Ishikawa (cell line): ENCODE data around the gene DYRK3.
A peak's percentile ranks its signal among the peaks of the same experiment; 100 is the strongest.

Experiments used
- CEBPB ChIP-seq: IDR thresholded peaks from 2 replicates; pipeline ENCODE4 v1.6.1; 2012
- CREB1 ChIP-seq: IDR thresholded peaks from 2 replicates; pipeline ENCODE4 v1.6.1; 2012; ENCODE audit warnings: low read depth
- EGR1 ChIP-seq: IDR thresholded peaks from 2 replicates; pipeline ENCODE4 v1.6.1; 2012
- EP300 ChIP-seq: IDR thresholded peaks from 2 replicates; pipeline ENCODE4 v1.6.1; 2012; ENCODE audit warnings: borderline replicate concordance
- FOXM1 ChIP-seq: IDR thresholded peaks from 2 replicates; pipeline ENCODE4 v1.6.1; 2012; ENCODE audit warnings: low read depth, borderline replicate concordance
- MAX ChIP-seq: IDR thresholded peaks from 2 replicates; pipeline ENCODE4 v1.6.1; 2012
- NFIC ChIP-seq: IDR thresholded peaks from 2 replicates; pipeline ENCODE4 v1.6.1; 2012
- RAD21 ChIP-seq: IDR thresholded peaks from 2 replicates; pipeline ENCODE4 v1.6.1; 2012; ENCODE audit warnings: low read depth
- REST ChIP-seq: IDR thresholded peaks from 2 replicates; pipeline ENCODE4 v1.6.1; 2012; ENCODE audit warnings: low read depth, mild to moderate bottlenecking
- TAF1 ChIP-seq: IDR thresholded peaks from 2 replicates; pipeline ENCODE4 v1.6.1; 2012; ENCODE audit warnings: low read depth, mild to moderate bottlenecking
- TCF12 ChIP-seq: IDR thresholded peaks from 2 replicates; pipeline ENCODE4 v1.6.1; 2012; ENCODE audit warnings: low read depth
- TEAD4 ChIP-seq: IDR thresholded peaks from 2 replicates; pipeline ENCODE4 v1.6.1; 2012
- YY1 ChIP-seq: IDR thresholded peaks from 2 replicates; pipeline ENCODE4 v1.6.1; 2012; ENCODE audit warnings: low read depth
- ZBTB7A ChIP-seq: IDR thresholded peaks from 2 replicates; pipeline ENCODE4 v1.6.1; 2012; ENCODE audit warnings: low read depth
- TF ChIP-seq, protein P1 (sequence below): IDR thresholded peaks from 2 replicates; pipeline ENCODE4 v1.6.1; 2012

Gene DYRK3

DNA sequence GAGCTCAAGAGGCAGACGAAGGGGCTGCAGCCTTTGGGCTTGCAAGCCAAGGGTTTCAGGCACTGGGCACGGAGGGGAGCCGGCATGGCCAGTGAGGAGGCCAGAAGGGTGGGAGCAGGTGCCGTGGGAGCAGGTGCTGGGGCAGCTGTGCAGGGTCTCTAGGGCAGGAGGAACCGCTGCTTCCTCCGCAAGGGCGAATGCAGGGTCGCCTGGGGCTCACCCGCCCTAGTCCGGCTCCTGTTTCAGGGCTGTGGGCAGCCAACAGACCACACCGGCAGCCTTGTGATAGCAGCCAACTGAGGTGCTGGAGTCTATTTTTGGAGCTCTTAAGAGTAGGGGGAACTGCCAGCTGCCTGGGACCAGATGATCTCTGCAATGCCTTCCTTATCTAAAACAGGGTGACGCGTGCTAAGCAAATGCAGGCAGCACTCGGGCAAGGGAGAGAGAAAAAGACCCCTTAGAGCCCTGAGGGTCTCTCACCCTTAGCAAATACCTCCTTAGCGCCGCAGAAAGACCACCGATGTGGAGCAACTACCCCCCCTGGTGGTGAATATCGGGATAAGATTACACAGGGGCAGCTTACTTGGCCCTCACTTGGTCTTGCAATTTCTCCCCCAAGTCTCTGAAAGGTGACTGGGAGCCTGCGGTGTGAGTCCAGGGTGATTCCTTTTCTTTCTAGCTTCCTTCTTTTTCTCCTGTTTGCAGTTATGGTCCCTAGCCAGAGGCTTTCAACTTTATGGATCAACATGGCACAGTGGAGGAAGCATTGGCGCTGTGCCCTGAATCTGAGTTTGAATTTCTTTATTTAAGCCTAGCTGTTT, 28.7 kb downstream of the DYRK3 start:
- no peak for TF ChIP-seq TEAD4
- peak; percentile 23 for TF ChIP-seq NFIC
- TF ChIP-seq RAD21: peak; percentile 80

- no peak for TF ChIP-seq REST
- no peak for TF ChIP-seq FOXM1
- no peak for TF ChIP-seq RAD21
- no peak for TF ChIP-seq ZBTB7A
- TF ChIP-seq CEBPB: no peak
- TF ChIP-seq MAX: no peak
- TF ChIP-seq, protein P1, sequence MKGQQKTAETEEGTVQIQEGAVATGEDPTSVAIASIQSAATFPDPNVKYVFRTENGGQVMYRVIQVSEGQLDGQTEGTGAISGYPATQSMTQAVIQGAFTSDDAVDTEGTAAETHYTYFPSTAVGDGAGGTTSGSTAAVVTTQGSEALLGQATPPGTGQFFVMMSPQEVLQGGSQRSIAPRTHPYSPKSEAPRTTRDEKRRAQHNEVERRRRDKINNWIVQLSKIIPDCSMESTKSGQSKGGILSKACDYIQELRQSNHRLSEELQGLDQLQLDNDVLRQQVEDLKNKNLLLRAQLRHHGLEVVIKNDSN: no peak
- TF ChIP-seq YY1: no peak
- TF ChIP-seq TEAD4: no peak
- TF ChIP-seq EGR1: no peak
- no peak for TF ChIP-seq EP300
- TF ChIP-seq NFIC: no peak; the same call in 1 of the 2 replicates
- no peak for TF ChIP-seq TAF1
- no peak for TF ChIP-seq CREB1
- TF ChIP-seq TCF12: no peak
Measured at GRCh38 chr1:206664740-206665139, 29.4 kb downstream of the DYRK3 start.

- no peak for TF ChIP-seq TCF12
- no peak for TF ChIP-seq ZBTB7A
- TF ChIP-seq FOXM1: no peak
- no peak for TF ChIP-seq TAF1
- no peak for TF ChIP-seq CREB1
- TF ChIP-seq TEAD4: no peak
- no peak for TF ChIP-seq REST
- TF ChIP-seq EGR1: no peak
- no peak for TF ChIP-seq RAD21
- no peak for TF ChIP-seq MAX
- TF ChIP-seq EP300: no peak
- TF ChIP-seq YY1: no peak
- TF ChIP-seq, protein P1: no peak
- TF ChIP-seq CEBPB: no peak
- no peak for TF ChIP-seq NFIC
Measured at GRCh38 chr1:206666031-206666561, 30.8 kb downstream of the DYRK3 start.

DNA sequence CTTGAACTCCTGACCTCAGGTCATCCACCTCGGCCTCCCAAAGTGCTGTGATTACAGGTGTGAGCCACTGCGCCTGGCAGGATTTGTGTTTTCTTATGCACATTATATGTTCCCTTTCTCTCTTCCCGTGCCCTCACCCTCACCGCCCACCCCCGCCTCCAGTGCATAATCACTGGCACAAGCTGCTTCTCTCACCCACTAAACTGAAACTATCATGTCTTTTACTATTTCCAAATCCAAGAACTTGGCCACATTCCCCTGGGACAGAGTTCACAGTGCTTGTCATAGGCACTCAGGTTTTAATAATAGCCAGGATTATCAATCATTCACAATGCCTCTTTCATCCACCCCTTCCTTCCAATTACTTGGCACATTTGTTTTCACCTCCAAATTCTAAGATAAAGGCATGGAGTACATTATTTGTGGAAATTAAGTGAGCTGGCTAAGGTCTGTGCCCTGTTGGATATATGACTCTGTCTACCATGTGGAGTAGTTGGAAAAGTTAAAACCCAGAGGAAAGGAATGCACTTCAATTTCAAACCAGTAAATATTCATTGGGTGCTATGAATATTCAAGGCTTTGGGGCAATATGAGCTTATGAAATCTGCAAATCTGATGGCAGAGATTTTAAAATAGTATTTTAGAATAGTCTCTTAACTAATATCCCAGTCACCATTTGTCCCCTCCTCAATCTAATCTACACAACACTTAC, 31.8 kb downstream of the DYRK3 start:
- no peak for TF ChIP-seq NFIC
- no peak for TF ChIP-seq MAX
- TF ChIP-seq TCF12: no peak
- TF ChIP-seq CEBPB: no peak
- TF ChIP-seq ZBTB7A: no peak

- no peak for TF ChIP-seq REST
- no peak for TF ChIP-seq MAX
- TF ChIP-seq EGR1: no peak
- TF ChIP-seq, protein P1: no peak
- no peak for TF ChIP-seq TCF12
- TF ChIP-seq TEAD4: no peak
- TF ChIP-seq RAD21: no peak
- no peak for TF ChIP-seq FOXM1
- TF ChIP-seq TAF1: no peak
Measured at GRCh38 chr1:206668351-206668750, 33.0 kb downstream of the DYRK3 start.
